ENCODE data around the gene CHM. TPM values are rescaled to one million over a fixed set of nuclear protein-coding genes. Genes with fewer than 3 reads are reported as not detected.
"Not testable (repeated sequence)": the region's sequence is repeated elsewhere in the genome, so short reads cannot be mapped to it uniquely, and the experiment has no call there.

Gene CHM
- total RNA-seq, 2 donors from 2014 or later: 13.9 to 20.2 TPM

DNA sequence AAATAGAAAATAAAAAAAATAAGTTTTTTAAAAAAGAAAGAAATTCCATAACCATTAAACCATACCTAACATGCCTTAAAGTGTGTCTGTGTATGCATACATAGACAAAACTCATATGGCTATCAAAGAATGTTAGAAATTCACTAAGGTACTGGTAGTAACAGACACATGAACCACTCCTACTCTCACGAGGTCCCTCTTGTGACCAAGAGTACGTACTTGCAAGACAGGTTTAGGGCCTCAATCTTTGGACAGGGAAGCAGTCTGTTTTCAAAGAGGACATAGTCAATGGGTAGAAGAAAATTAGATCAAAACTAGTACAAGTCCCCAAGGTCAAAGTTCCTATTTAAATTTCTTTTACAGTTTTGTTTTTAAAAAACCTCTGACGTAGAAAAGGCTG is 117.3 kb downstream of the CHM start:
- Histone ChIP-seq H3K27ac (peak overlapping the region in 1 of 2 donors; percentile 57), H3K4me1 (replicated peaks) (no peaks in the 10 kb centered on the region), H3K27me3 (replicated peaks; ENCODE audit: insufficient read depth) (no peaks in the 10 kb centered on the region), H3K4me3 (no peak overlapping the region), H3K36me3 (no peaks in the 10 kb centered on the region), H3K9me3 (no peaks in the 10 kb centered on the region)
- TF ChIP-seq POLR2A (IDR thresholded peaks at IDR 0.05) (no peak), POLR2AphosphoS5 (IDR thresholded peaks at IDR 0.05) (no peak)
- TF ChIP-seq, protein P1, sequence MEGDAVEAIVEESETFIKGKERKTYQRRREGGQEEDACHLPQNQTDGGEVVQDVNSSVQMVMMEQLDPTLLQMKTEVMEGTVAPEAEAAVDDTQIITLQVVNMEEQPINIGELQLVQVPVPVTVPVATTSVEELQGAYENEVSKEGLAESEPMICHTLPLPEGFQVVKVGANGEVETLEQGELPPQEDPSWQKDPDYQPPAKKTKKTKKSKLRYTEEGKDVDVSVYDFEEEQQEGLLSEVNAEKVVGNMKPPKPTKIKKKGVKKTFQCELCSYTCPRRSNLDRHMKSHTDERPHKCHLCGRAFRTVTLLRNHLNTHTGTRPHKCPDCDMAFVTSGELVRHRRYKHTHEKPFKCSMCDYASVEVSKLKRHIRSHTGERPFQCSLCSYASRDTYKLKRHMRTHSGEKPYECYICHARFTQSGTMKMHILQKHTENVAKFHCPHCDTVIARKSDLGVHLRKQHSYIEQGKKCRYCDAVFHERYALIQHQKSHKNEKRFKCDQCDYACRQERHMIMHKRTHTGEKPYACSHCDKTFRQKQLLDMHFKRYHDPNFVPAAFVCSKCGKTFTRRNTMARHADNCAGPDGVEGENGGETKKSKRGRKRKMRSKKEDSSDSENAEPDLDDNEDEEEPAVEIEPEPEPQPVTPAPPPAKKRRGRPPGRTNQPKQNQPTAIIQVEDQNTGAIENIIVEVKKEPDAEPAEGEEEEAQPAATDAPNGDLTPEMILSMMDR (IDR thresholded peaks at IDR 0.05): no peak
- intact Hi-C loops (cut with DNase I): no loop called here
- 75% methylated on average over 3 of the region's 3 CpGs for WGBS
- no peak for DNase-seq (ENCODE audit: low spot score)

DNA sequence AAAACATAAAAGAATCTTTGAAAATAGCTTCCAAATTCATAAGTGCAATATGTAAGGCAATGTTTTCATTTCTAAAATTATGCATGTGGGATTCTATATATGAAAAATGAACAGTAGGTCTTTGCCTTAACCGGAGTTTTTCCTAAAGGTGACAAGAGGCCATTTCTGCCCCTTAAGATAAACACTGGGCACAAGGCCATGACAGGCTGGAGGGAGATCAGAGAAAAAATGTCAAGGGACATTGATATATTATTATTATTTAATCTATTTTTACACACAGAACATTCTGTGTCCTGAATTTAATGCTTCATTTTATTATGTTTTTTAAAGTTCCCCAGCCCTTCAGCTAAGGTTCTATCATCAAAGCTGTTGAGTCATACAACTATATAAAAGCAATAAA is 118.8 kb downstream of the CHM start:
- TF ChIP-seq, protein P1 (IDR thresholded peaks at IDR 0.05): no peak
- TF ChIP-seq POLR2A (IDR thresholded peaks at IDR 0.05) (no peak), POLR2AphosphoS5 (IDR thresholded peaks at IDR 0.05) (peak; percentile 18)
- H3K9me3 ChIP-seq: no peaks in the 10 kb centered on the region
- DNase-seq (ENCODE audit: low spot score): no peak
- intact Hi-C loops (cut with DNase I): no loop called here
- H3K36me3 ChIP-seq: no peaks in the 10 kb centered on the region
- WGBS: 22% methylated on average over 1 of the region's 1 CpG
- no peaks in the 10 kb centered on the region for H3K4me1 ChIP-seq (replicated peaks)
- H3K27ac ChIP-seq: peak overlapping the region in 1 of 2 donors; percentile 57
- H3K27me3 ChIP-seq (replicated peaks; ENCODE audit: insufficient read depth): no peaks in the 10 kb centered on the region
- no peak overlapping the region for H3K4me3 ChIP-seq

DNA sequence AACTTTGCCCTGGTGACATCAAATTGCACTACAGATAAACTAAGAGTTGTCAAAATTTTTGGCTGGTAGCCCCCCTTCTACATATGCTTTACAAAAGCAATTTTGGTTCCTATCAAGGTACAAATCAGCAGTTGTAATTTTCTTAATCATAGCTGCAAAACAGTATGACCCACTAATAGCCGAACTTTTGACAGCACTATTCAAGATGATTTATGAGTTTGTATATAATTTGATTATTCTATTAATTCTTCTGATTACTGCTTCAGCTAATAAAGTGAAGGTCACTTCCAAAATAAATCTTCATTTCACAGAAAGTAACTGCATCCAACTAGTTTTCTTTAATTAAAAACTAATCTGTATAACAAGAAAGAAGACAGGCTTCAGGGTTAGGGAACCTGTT is 119.6 kb downstream of the CHM start:
- Histone ChIP-seq H3K9me3 (no peaks in the 10 kb centered on the region), H3K4me3 (no peak overlapping the region), H3K27me3 (replicated peaks; ENCODE audit: insufficient read depth) (no peaks in the 10 kb centered on the region), H3K36me3 (no peaks in the 10 kb centered on the region), H3K27ac (peak overlapping the region in 1 of 2 donors; percentile 19), H3K4me1 (replicated peaks) (no peaks in the 10 kb centered on the region)
- 24% methylated on average over 1 of the region's 1 CpG for WGBS
- TF ChIP-seq POLR2AphosphoS5 (IDR thresholded peaks at IDR 0.05) (no peak), POLR2A (IDR thresholded peaks at IDR 0.05) (no peak)
- TF ChIP-seq, protein P1 (IDR thresholded peaks at IDR 0.05): no peak
- no peak for DNase-seq (ENCODE audit: low spot score)
- intact Hi-C loops (cut with DNase I): no loop called here

DNA sequence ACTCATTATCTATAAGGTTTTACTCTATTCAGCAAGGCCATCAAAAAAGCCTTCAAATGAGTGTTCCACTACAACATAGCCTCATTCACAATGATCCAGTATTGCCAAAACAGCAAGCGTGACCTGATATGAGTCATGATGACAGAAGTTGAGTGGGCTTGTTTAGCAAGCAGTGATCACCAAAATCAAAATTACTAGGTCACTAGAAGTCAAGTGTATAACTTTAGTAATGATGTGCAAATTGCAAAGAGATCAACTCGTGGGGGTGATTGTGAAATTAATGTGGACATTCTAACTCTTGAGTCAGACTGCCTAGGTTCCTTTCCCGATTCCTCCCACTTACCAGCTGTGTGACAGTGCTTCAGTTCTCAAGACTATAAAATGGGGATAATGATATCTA is 124.5 kb downstream of the CHM start:
- Histone ChIP-seq H3K4me1 (replicated peaks) (no peaks in the 10 kb centered on the region), H3K4me3 (no peak overlapping the region), H3K36me3 (no peaks in the 10 kb centered on the region), H3K9me3 (no peaks in the 10 kb centered on the region), H3K27me3 (replicated peaks; ENCODE audit: insufficient read depth) (no peaks in the 10 kb centered on the region), H3K27ac (no peak overlapping the region)
- TF ChIP-seq POLR2AphosphoS5 (IDR thresholded peaks at IDR 0.05): no peak
- TF ChIP-seq, protein P1 (IDR thresholded peaks at IDR 0.05): no peak
- no peak for TF ChIP-seq POLR2A (IDR thresholded peaks at IDR 0.05)
- intact Hi-C loops (cut with DNase I): no loop called here
- DNase-seq (ENCODE audit: low spot score): no peak
- WGBS: 67% methylated on average over 3 of the region's 3 CpGs

DNA sequence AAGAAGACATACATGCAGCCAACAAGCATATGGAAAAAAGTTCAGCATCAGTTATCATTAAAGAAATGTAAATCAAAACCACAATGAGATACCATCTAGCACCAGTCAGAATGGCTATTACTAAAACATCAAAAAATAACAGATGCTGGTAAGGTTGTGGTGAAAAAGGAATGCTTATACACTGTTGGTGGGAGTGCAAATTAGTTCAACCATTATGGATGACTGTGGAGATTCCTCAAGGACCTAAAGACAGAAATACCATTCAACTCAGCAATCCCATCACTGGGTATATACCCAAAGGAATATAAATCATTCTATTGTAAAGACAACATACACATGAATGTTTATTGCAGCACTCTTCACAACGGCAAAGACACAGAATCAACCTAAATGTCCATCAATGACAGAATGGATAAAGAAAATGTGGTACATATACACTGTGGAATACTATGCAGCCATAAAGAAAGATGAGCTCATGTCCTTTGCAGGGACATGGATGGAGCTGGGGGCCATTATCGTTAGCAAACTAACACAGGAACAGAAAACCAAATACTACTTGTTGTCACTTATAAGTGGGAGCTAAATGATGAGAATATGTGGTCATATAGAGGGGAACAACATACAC is 130.6 kb downstream of the CHM start:
- H3K9me3 ChIP-seq; H3K27me3 ChIP-seq (replicated peaks; ENCODE audit: insufficient read depth); H3K36me3 ChIP-seq; DNase-seq (ENCODE audit: low spot score); H3K4me1 ChIP-seq (replicated peaks); intact Hi-C loops (cut with DNase I); H3K4me3 ChIP-seq; H3K27ac ChIP-seq: not testable (repeated sequence)
- WGBS: 97% methylated on average over 2 of the region's 2 CpGs
